Stimulated activated CD8-positive, alpha-beta memory T cell treated with anti-CD3 and anti-CD28 coated beads, Interleukin-15, amount 100 ng/mL, for 24 hours (primary cell): ENCODE measurements around the gene DIS3.
A peak's percentile ranks its signal among the peaks of the same experiment; 100 is the strongest.
"Not testable (repeated sequence)": the region's sequence is repeated elsewhere in the genome, so short reads cannot be mapped to it uniquely, and the experiment has no call there.

Experiments
- DNase-seq: peaks from one replicate; pipeline ENCODE4 v3.0.0-alpha.2; 2020; ENCODE audit warnings: low read depth

The DIS3 gene, protein sequence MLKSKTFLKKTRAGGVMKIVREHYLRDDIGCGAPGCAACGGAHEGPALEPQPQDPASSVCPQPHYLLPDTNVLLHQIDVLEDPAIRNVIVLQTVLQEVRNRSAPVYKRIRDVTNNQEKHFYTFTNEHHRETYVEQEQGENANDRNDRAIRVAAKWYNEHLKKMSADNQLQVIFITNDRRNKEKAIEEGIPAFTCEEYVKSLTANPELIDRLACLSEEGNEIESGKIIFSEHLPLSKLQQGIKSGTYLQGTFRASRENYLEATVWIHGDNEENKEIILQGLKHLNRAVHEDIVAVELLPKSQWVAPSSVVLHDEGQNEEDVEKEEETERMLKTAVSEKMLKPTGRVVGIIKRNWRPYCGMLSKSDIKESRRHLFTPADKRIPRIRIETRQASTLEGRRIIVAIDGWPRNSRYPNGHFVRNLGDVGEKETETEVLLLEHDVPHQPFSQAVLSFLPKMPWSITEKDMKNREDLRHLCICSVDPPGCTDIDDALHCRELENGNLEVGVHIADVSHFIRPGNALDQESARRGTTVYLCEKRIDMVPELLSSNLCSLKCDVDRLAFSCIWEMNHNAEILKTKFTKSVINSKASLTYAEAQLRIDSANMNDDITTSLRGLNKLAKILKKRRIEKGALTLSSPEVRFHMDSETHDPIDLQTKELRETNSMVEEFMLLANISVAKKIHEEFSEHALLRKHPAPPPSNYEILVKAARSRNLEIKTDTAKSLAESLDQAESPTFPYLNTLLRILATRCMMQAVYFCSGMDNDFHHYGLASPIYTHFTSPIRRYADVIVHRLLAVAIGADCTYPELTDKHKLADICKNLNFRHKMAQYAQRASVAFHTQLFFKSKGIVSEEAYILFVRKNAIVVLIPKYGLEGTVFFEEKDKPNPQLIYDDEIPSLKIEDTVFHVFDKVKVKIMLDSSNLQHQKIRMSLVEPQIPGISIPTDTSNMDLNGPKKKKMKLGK

DNA sequence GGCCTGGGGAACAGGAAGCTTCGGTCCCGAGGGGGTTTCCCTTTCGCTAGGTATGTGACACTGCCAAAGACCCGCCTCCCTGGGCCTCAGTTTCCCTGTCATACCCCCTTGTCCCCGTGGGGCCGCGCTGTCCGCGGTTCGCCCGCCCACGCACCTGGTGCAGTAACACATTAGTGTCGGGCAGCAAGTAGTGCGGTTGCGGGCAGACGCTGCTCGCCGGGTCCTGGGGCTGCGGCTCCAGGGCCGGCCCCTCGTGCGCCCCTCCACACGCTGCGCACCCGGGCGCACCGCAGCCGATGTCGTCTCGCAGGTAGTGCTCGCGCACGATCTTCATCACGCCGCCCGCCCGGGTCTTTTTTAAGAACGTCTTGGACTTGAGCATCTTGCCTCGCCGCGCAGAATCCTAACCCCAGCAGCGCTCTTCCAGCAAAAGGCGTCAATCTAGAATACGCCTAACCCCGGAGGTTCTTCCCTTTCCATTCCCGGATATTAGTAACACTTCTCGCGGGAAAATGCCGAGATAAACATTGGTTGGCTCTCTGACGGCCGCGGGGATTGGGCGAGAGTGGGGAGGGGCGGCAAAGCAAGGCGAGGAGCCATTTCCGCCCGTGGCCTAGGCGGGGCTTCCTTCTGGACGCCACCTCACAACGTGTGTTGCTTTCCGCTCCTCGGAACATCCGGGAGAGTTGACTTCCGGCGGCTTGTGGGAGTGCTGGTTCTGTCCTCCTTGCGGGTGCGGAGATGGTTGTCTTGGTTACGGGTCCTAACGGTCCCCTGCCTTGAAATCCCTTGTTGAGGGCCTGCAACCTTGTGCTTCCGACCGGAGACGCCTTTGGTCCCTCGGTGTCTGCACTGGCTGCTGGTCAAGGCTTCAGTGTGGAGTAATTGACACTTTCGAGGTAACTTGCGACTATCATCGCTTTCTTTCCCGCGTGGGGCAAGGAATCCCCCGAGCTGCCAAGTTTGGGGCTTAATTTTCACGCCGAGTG is at the start of gene DIS3, which contains the start of gene PIBF1:
Gene DIS3, minus strand, starts transcription at position 450 of the 989 bp plus-strand sequence. Its CDS starts 68 bp downstream, at position 382.
Gene PIBF1, plus strand, starts transcription at position 683 of the 989 bp plus-strand sequence. CDS start 1,337 bp downstream, outside the sequence.
- peak; percentile 83 for DNase-seq

DNA sequence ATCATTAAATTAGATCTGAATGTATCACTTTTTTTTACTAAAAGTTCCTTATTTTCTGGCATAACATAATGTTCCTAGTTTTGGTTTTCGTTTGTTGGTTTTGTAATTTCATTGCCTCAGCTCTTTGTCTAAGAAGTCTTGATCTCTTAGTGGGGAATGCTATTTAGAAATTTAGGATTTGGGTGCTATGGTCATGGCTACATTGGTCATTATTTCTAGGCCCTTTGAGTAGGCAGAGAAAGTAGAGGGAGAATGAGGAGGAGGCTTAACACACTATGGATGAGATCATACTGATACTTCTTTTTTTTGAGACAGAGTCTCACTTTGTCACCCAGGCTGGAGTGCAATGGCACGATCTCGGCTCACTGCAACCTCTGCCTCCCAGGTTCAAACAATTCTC is 42.0 kb upstream of the DIS3 start:
- no peak for DNase-seq

DNA sequence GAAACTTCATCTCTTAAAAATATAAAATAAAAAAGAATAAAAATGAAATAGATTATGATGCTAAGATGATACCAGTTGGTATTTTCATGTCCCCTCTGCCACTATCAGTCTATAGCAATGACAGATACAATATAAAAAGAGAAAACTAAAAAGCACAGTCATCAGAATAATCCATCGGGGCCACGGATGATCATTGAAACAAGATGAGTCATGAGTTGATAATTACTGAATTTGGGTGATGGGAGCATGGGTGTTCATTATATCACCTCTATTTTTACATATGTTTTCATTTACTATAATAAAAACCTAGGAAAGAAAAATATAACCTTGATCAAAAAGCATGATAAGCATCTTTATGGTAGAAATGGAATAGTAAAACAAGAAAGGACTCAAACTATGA is 41.4 kb upstream of the DIS3 start:
- DNase-seq = no peak

DNA sequence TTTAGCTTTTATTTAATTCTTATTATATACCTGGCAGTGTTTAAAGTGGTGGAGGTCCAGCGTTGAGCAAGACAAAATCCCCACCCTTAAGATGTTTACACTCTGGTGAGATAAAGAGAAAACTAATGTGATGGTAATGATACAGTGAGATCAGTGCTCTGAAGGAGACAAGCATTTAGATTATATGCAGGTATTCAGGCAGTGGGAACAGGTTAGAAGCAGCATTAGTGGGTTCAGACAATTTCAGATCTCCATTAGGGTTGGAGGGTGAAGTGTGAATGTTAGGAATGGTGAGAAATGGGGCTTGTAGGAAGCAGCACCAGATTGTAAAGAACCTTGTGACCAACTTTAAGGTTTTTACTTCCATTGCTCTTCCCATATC is 39.2 kb upstream of the DIS3 start:
- DNase-seq = no peak

DNA sequence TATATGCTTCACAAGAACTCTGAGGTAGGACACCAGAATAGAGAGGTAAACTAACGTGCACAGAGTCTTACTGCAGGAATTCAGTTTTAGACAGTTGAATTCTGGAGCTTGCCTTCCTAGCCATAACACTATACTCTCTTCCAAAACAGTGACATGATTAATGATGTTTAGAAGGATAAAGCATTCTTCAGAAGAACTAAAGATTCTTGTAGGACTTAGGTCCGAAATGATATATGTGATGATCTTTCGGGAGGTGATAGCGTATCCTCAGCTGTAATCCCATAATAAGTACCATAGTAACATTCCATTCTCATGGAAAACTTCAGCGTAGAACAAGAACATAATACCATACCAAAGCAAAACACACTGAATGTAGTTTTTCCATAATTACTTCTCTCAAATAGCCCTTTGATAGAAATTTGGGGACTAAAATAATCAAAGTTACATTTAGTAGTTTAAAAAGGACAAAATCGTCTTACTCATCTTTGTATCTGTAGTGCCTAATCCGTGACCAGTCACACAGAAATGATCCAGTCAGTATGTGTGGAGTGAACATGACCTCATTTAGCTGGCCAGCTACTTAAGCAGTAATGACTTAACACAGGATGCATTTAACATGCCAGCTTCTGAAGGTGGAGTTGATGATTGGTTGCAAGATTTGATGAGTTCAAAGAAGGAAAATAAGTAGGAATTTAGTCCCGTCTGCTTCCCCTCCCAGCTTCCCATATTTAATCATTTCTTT is 38.6 kb upstream of the DIS3 start:
- DNase-seq = no peak

DNA sequence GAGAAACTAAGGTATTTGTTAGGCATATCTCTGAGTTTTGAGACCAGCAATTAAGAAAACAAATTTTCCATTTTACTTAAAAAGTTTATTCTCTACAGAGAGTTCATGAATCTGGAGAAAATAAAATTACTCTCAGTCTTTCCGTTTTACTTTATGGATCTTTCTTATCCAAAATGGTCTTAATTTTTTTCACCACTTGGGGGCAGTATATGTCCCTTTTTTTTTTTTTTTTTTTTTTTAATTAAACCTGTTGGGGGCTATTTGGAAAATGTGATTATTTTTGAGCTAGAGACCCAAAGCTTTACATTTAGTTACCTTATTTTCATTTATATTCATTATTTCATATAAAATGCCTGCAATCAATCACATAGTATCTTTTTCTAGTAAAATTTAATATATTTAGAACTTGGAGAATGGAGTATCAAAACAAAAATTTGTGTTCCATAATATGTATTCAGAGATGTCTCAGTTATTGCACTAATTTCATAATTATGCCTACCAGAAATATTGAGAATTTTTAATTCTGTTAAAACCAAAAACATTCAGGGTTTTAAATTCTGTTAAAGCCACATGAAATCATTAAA is 27.3 kb upstream of the DIS3 start:
- DNase-seq = no peak

DNA sequence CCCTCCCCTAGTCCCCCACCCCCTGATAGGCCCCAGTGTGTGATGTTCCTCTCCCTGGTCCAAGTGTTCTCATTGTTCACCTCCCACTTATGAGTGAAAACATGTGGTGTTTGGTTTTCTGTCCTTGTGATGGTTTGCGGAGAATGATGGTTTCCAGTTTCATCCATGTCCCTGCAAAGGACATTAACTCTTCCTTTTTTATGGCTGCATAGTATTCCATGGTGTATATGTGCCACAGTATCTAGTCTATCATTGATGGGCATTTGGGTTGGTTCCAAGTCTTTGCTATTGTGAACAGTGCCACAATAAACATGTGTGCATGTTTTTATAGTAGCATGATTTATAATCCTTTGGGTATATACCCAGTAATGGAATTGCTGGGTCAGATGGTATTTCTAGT is 24.8 kb upstream of the DIS3 start:
- DNase-seq = not testable (repeated sequence)

DNA sequence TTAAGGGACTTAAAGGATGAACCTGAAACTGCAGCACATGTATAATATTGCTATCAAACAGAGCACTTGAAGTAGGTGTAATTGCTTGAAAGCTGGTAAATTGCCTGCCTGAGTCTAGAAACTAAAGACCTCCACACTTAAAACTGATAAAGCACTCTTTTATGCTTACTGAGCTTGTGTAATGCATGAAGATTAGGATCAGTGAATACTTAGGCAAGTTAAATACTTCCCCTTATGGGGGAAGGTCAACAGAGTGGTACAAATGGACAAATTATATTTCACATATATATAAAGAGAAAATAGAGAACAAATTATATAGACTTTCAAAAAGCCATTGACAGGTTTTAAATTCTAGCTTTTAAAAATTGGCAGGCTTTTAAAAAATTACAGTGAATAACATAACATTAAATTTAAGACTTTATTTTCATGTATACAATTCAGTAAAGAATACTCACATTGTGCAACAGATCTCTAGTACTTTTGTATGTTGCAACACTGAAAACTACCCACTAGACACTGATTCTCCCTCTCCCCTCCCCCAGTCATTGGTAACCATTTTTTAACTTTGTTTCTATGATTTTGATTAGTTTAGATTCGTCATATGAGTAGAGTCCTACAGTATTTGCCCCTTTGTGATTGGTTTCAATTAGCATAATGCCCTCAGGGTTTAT is 24.1 kb upstream of the DIS3 start:
- DNase-seq = no peak

DNA sequence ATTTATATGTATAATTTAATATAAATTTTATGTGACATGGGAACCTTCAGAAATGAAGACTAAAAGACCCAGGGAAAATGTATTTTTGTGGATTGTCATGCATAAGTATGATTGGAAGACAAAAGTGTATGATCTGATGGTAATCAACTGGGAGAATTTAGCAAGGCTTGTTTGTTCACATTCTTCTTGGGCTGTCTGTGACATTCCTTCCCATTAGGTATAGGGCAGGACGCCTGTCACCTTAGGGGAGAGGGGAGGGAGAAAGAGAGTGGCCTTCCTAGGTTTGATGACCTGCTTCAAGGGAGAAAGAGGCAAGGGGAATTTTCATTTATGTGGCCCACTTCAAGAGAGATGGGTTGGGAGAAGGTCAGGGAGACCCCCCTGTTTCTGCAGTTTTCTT is 22.6 kb upstream of the DIS3 start:
- no peak for DNase-seq

DNA sequence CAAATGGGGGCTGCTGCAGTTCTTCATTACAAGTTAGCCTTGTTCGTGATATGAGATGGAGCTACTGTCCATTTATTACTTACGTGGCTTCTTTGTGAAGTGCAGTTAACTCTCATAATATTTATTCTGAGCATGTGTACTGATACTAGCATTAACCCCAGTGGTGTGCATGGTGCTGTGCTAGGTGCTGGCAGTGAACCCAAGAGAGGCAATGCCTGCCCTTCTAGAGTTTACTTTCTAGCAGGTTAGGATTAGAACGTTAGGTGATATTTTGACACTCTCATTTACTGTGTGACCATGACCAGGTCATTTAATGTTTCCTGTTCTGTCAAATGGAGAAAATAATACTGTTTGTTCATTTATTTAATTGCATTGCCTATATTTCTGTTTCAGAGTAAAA is 17.1 kb upstream of the DIS3 start:
- no peak for DNase-seq

DNA sequence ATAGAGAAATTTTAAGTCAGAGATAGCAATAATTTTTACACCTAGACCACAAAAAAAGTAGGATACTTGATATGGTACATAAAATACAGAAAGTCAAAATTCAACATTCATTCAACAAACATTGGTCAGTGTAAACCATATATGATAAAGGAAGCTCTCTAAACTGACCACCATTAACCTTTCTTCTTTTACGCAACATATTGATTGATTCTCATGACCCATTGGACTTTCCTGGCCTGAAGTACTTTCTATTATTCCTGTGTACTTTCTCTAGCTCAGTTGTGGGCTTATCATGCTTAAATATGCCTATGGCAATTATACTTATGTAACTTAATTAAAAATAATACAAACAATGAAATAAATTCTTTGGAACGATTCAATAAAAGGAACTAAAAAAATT is 10.9 kb upstream of the DIS3 start:
- no peak for DNase-seq

DNA sequence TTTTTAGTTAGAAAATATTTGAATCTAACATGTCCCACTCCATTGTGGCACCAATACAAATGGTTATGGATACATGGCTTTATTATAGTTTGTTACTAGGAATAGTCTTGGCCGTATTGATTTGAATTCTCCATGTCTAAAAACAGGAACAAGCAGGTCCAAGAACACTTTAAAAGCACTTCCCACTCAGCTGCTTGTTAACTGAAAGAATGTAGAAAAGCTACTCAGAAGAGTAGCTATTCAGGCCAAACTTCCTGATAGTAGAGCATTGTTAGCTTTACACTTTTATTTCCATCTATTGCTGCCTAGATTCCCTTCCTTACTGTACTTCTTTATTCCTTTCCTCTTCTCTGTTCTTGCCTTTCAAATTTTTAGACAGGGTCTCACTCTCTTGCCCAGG is 7.1 kb upstream of the DIS3 start:
- DNase-seq = no peak

DNA sequence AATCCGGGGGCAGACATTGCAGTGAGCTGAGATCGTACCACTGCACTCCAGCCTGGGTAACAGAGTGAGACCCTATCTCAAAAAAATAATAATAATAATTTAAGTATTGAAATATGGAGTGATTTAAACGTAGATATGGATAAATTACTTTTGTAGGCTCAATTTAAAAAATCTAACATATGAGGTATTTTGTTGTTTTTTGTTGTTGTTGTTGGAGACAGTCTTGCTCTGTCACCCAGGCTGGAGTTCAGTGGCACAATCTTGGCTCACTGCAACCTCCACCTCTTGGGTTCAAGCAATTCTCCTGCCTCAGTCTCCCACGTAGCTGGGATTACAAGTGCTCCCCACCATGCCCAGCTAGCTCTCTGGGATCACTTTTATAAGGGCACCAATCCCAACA is 3.0 kb upstream of the DIS3 start:
- not testable (repeated sequence) for DNase-seq

DNA sequence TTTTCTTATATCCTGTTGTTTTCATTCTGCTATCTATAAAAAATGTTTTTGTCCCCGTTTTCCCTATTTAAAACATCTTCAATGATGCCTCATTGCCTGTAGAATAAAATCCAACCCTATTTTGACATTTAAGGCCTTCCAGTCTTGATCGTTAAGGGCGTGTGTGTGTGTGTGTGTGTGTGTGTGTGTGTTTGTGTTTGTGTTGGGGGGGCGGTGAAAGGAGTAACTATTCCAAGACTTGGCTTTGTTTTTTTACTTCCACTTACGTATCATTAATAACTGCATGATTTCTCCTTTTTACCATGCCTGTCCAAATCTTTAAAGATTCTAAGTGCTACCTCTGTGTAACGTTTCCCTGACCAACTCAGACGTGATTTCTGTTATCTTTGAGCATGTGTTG is 1.0 kb upstream of the DIS3 start:
- DNase-seq = no peak

DNA sequence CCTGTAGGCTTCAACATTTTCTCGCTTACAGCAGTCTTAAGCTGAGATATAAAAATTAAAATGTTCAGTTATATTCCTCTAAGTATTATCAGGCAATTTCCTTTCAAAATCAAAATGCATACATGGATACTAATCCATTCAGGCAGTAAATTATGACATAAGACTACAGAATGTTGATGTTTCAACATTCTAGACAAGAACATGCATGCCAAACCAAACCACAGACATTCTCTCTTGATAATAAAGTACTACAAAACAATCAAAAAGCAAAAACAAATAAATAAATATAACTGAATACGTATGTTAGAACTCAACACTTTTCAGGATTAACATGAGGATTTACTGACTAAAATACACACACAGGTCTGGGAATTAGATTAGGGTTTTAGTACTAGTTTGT is 7.7 kb downstream of the DIS3 start:
- no peak for DNase-seq

DNA sequence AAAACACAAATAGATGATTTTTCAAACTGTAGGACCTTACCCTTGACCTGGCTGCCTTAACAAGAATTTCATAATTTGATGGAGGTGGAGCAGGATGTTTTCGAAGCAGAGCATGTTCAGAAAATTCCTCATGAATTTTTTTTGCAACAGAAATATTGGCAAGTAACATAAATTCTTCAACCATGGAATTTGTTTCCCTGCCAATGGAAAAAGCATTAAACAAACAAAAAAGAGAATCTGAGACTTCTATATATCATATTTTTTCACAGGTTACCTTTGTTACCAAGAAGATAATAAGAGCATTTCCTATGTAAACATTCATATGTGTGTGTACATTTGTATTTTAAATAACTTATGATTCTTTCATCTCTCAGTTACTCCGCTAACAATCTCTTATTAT is 18.3 kb downstream of the DIS3 start:
- no peak for DNase-seq

DNA sequence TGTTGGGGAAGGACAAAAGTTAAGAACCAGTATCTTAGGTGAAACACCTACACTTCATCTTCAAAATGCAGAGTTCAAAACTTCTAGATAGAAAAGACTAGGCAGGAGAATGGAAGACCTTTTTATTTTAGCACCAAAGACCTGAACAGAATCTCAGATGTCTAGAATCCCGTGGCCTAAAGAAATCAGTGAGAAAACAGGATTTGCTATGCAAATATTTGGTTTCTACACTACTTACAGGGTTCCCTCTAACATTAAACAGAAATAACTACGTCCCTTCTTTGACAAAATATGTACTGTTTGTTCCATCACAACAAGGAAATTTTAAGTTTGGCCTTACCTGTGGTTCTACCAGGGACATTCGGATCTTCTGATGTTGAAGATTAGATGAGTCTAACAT is 21.5 kb downstream of the DIS3 start:
- DNase-seq = no peak

DNA sequence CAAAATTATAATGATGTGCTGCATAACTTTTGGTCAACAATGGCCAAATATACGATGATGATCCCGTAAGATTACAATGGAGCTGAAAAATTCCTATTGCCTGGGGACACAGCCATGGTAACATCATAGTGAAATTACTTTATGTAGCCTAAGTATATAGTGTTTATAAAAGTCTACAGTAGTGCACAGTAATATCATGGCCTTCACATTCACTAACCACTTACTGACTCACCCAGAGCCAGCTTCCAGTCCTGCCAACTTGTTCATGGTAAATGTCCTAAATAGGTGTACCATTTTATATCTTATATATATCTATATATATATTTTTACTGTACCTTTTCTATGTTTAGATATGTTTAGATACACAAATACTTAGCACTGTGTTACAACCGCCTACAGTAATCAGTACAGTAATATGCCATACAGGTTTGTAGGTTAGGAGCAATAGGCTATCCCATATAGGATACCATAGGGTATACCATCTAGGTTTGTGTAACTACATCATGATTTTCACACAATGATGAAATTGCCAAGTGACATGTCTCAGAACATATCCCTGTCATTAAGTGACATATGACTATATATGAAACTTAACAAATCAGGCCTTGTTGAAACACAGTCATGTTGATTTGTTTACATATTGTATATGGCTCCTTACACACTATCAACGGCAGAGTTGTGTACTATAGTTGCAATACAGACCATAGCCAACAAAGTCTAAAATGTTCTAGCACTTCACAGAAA is 23.7 kb downstream of the DIS3 start:
- DNase-seq = no peak

DNA sequence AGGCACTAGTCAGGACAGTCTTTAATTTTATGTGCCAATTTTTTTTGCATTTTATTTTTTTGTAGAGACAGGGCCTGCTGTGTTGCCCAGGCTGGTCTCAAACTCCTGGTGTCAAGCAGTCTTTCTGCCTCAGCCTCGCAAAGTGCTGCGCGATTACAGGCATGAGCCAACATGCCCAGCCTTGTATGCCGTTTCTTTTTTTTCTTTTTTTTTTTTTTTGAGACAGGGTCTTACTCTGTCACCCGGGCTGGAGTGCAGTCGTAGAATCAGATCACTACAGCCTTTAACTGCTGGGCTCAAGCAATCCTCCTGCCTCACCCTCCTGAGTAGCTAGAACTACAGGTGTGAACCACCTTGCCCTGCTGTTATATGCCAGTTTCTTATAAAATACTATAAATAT is 27.6 kb downstream of the DIS3 start:
- DNase-seq = no peak
